Amygdala (tissue), 56 donors: ENCODE results near the gene CTNND1.
"Not testable (repeated sequence)": the region's sequence is repeated elsewhere in the genome, so short reads cannot be mapped to it uniquely, and the experiment has no call there.

Experiments
- DNase-seq, 56 donors: peaks; one replicate each; lab custom pipeline; 2025; lab: John Stamatoyannopoulos, UW

Gene CTNND1

DNA sequence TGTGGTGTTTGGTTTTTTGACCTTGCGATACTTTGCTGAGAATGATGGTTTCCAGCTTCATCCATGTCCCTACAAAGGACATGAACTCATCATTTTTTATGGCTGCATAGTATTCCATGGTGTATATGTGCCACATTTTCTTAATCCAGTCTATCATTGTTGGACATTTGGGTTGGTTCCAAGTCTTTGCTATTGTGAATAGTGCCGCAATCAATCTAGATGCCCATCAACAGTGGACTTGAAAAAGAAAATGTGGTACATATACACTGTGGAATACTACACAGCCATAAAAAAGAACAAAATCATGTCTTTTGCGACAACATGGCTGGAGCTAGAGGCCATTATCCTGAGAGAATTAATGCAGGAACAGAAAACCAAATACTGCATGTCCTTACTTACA lies 77.0 kb downstream of the CTNND1 start:
- DNase-seq: not testable (repeated sequence)

DNA sequence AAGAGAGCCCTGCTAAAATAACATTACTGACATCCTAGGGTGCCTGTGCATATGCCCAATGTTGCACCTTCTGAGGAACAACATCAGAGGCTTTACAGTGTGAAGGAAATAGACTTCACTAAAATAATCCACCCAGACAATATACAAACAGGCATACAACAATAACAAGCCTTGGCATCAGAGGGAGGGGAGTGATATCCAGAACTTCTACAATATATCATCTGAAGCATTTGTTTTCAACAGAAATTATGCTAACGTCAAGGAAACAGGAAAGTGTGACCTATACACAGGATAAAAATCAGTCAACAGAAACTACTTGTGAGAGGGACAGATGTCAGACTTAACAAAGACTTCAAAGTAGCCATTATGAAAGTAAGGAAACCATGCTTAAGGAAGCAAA lies 81.3 kb downstream of the CTNND1 start:
- DNase-seq: no peak

GRCh38 chr11:57867966-57868365 lies 106.4 kb downstream of the CTNND1 start:
- no peak for DNase-seq

DNA sequence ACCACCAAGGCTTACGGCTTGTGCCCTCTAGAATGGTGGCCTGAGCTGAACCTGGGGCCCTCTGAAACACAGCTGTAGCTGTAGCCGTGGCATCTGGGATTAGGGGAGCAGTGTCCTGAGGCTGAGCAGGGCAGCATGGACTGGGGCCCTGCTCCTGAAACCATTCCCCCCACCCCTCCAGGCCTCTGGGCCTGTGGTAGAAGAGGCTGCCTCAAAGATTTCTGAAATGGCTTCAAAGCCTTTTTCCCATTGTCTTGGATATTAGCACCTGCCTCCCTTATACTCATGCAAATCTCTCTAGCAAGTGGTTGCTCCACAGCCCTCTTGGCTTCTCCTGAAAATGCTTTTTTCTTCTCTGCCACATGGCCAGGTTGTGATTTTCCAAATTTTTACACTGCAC lies 106.9 kb downstream of the CTNND1 start:
- no peak for DNase-seq
